HG03095 (cell line): ENCODE measurements around the gene DRGX.

Experiments
- ATAC-seq: cut with Tn5 transposase; IDR thresholded peaks from one replicate; pipeline ENCODE4 v1.9.1; 2021; ENCODE audit warnings: moderate library complexity; ENCODE audit not compliant: unreplicated experiment

Gene DRGX

GRCh38 chr10:49395741-49396665 lies at the start of gene DRGX:
Gene DRGX, minus strand, starts transcription at chr10:49396089. Its CDS starts 649 bp downstream, at chr10:49395440.
- ATAC-seq: no peak

GRCh38 chr10:49444349-49444748 lies 48.5 kb upstream of the DRGX start:
- no peak for ATAC-seq

GRCh38 chr10:49442863-49443262 lies 47.0 kb upstream of the DRGX start:
- no peak for ATAC-seq

GRCh38 chr10:49441488-49442476 lies 45.9 kb upstream of the DRGX start:
- no peak for ATAC-seq

- ATAC-seq: no peak
These were observed 39.3 kb upstream of the DRGX start for GRCh38 chr10:49435225-49435624.

- no peak for ATAC-seq
These were observed 37.2 kb upstream of the DRGX start for GRCh38 chr10:49433069-49433468.

GRCh38 chr10:49431426-49431825 lies 35.5 kb upstream of the DRGX start:
- no peak for ATAC-seq

- no peak for ATAC-seq
These were observed 33.6 kb upstream of the DRGX start for GRCh38 chr10:49429458-49429857.

GRCh38 chr10:49426490-49427360 lies 30.8 kb upstream of the DRGX start:
- ATAC-seq: no peak

GRCh38 chr10:49419005-49419404 lies 23.1 kb upstream of the DRGX start:
- no peak for ATAC-seq

GRCh38 chr10:49418328-49418727 lies 22.4 kb upstream of the DRGX start:
- ATAC-seq: no peak

- ATAC-seq: no peak
These were observed 22.1 kb upstream of the DRGX start for GRCh38 chr10:49418053-49418326.

GRCh38 chr10:49417311-49418052 lies 21.6 kb upstream of the DRGX start:
- ATAC-seq: no peak

- no peak for ATAC-seq
These were observed 20.0 kb upstream of the DRGX start for GRCh38 chr10:49415846-49416245.

- ATAC-seq: no peak
These were observed 19.2 kb upstream of the DRGX start for GRCh38 chr10:49415109-49415508.

- ATAC-seq: no peak
These were observed 18.6 kb upstream of the DRGX start for GRCh38 chr10:49414496-49414895.

GRCh38 chr10:49412571-49412970 lies 16.7 kb upstream of the DRGX start:
- no peak for ATAC-seq

GRCh38 chr10:49410365-49411074 lies 14.6 kb upstream of the DRGX start:
- no peak for ATAC-seq

GRCh38 chr10:49409755-49410154 lies 13.9 kb upstream of the DRGX start:
- ATAC-seq: no peak
